B cell (primary cell): Measurements from ENCODE around the gene ATXN7. TPM values are rescaled to one million over a fixed set of nuclear protein-coding genes. Genes with fewer than 3 reads are reported as not detected.

Experiments used
- ATAC-seq: fragments of 200-7000 bp; cut with Tn5 transposase; one replicate; pipeline ENCODE4 v1.10.0; 2021; ENCODE audit warnings: low read depth, mild to moderate bottlenecking, moderate number of reproducible peaks, moderate library complexity
- CTCF ChIA-PET: fragments of 350-600 bp; sonication (Branson Sonifier 250); formaldehyde crosslinking; loops from one replicate; lab custom pipeline; 2021; ENCODE audit warnings: antibody characterized with exemption, inconsistent platforms; lab: Charles Lee
- POLR2A ChIA-PET: fragments of 350-600 bp; sonication (Branson Sonifier 250); formaldehyde crosslinking; loops from one replicate; lab custom pipeline; 2021; ENCODE audit warnings: antibody characterized with exemption; lab: Charles Lee
- DNase-seq: peaks from one replicate; pipeline ENCODE4 v3.0.0; 2013
- H2AFZ ChIP-seq: 2 replicates; pipeline ENCODE4 v1.6.1; 2012; ENCODE audit warnings: mild to moderate bottlenecking, low read depth, low read length; ENCODE audit not compliant: insufficient read depth, poor library complexity, severe bottlenecking
- H3K27ac ChIP-seq, 2 donors: 1 replicate in 1 of 2; 2 replicates in 1 of 2; pipeline ENCODE4 v1.5.1; 2012 to 2013; ENCODE audit warnings: low read length in 2 of 2, mild to moderate bottlenecking in 2 of 2, moderate library complexity in 1 of 2
- H3K27me3 ChIP-seq, 4 experiments: fragments of 200-600 bp in 1 of 4; sonication (generic) in 1 of 4; replicated peaks in 1 of 4; 1 replicate in 2 of 4; 2 replicates in 2 of 4; pipeline versions ENCODE4 v1.6.1 to v1.7.0; 2013 to 2016; ENCODE audit warnings: low read length in 3 of 4, mild to moderate bottlenecking in 2 of 4, mixed read lengths in 1 of 4, moderate library complexity in 1 of 4; ENCODE audit not compliant: insufficient read depth in 4 of 4, control insufficient read depth in 3 of 4; ENCODE audit errors: control extremely low read depth in 1 of 4
- H3K36me3 ChIP-seq, 2 experiments: replicated peaks in 1 of 2; 1 replicate in 1 of 2; 2 replicates in 1 of 2; pipeline versions ENCODE4 v1.6.1 to v1.7.1; 2013; ENCODE audit warnings: low read length in 1 of 2; ENCODE audit not compliant: insufficient read depth in 2 of 2, control insufficient read depth in 1 of 2; ENCODE audit errors: control extremely low read depth in 1 of 2, extremely low read depth in 1 of 2
- H3K4me1 ChIP-seq, 2 donors: fragments of 200-600 bp in 1 of 2; sonication (generic) in 1 of 2; 1 replicate in 1 of 2; 2 replicates in 1 of 2; pipeline versions ENCODE4 v1.5.1 to v1.6.1; 2013 to 2017; ENCODE audit warnings: low read length in 2 of 2; ENCODE audit not compliant: control insufficient read depth in 2 of 2, insufficient read depth in 2 of 2
- H3K4me2 ChIP-seq: replicated peaks from 2 replicates; pipeline ENCODE3; 2012; ENCODE audit warnings: mild to moderate bottlenecking, low read depth, low read length; ENCODE audit not compliant: poor library complexity, severe bottlenecking
- H3K4me3 ChIP-seq, 5 experiments: fragments of 200-600 bp in 1 of 5; sonication (generic) in 1 of 5; 1 replicate in 3 of 5; 2 replicates in 2 of 5; pipeline versions ENCODE4 v1.5.1 to v1.7.0; 2011 to 2016; ENCODE audit warnings: low read length in 4 of 5, mild to moderate bottlenecking in 4 of 5, low read depth in 2 of 5, control low read depth in 1 of 5, moderate library complexity in 1 of 5; ENCODE audit not compliant: insufficient read depth in 1 of 5; ENCODE audit errors: control extremely low read depth in 1 of 5, extremely low read depth in 1 of 5
- H3K79me2 ChIP-seq: fragments of 200-600 bp; sonication (generic); one replicate; pipeline ENCODE4 v1.6.0; 2016; ENCODE audit warnings: low read length; ENCODE audit not compliant: control insufficient read depth, insufficient read depth
- H3K9ac ChIP-seq: fragments of 200-600 bp; sonication (generic); 2 replicates; pipeline ENCODE4 v1.6.1; 2017; ENCODE audit warnings: mild to moderate bottlenecking, low read length, moderate library complexity
- H3K9me3 ChIP-seq, 3 donors: one replicate each; pipeline versions ENCODE4 v1.6.1 to v1.7.1; 2013; ENCODE audit warnings: low read length in 2 of 3; ENCODE audit not compliant: control insufficient read depth in 2 of 3, insufficient read depth in 1 of 3; ENCODE audit errors: control extremely low read depth in 1 of 3
- H4K20me1 ChIP-seq: 2 replicates; pipeline ENCODE4 v1.6.0; 2012; ENCODE audit warnings: mild to moderate bottlenecking, low read length; ENCODE audit not compliant: insufficient read depth, control insufficient read depth, poor library complexity, severe bottlenecking
- H3K27ac Mint-ChIP-seq: one replicate; pipeline ENCODE4 v1.8.0; 2021; ENCODE audit warnings: mixed read lengths
- H3K27me3 Mint-ChIP-seq: one replicate; pipeline ENCODE4 v1.8.0; 2021; ENCODE audit warnings: mixed read lengths
- H3K4me1 Mint-ChIP-seq: one replicate; pipeline ENCODE4 v1.8.0; 2021; ENCODE audit warnings: mixed read lengths
- H3K4me3 Mint-ChIP-seq: one replicate; pipeline ENCODE4 v1.8.0; 2021; ENCODE audit warnings: mixed read lengths
- H3K9me3 Mint-ChIP-seq: one replicate; pipeline ENCODE4 v1.8.0; 2022; ENCODE audit warnings: mixed read lengths; ENCODE audit not compliant: insufficient read depth
- CTCF ChIP-seq: fragments of 200-600 bp; IDR thresholded peaks from one replicate; pipeline ENCODE4 v1.8.0; 2022; ENCODE audit warnings: antibody characterized with exemption, mild to moderate bottlenecking
- EZH2 ChIP-seq: IDR thresholded peaks from 2 replicates; pipeline ENCODE4 v1.6.1; 2012; ENCODE audit warnings: borderline replicate concordance, low read depth, mild to moderate bottlenecking, moderate library complexity, low read length; ENCODE audit not compliant: insufficient read depth, poor library complexity, severe bottlenecking
- WGBS: methylation state at CpG from one replicate; pipeline ENCODE4 v1.1.5; 2013; ENCODE audit warnings: missing lambda C conversion rate; ENCODE audit not compliant: insufficient coverage; 5-methylcytosine and 5-hydroxymethylcytosine counted together
- intact Hi-C: fragments of 100-400 bp; cut with micrococcal nuclease; formaldehyde crosslinking; loops from one replicate; pipeline ENCODE4 v1.10.0; 2022
- polyA plus RNA-seq: library from polyadenylated mRNA; depleted of rRNA; stranded (reverse); fragments of >200 nt; gene quantifications from 2 replicates; pipeline ENCODE4 v1.2.3, GENCODE V29; 2012
- total RNA-seq, 2 donors: library from RNA; stranded (reverse); fragments of 120-200 nt in 1 of 2; gene quantifications; 1 replicate in 1 of 2; 2 replicates in 1 of 2; pipeline versions ENCODE4 v1.2.3 to v1.2.4, GENCODE V29; 2013 to 2022

The ATXN7 gene
- total and polyA plus RNA-seq, 2 donors (not counting 1 experiment from before 2014, with no cell fraction given) = 18.1 to 74.3 TPM

DNA sequence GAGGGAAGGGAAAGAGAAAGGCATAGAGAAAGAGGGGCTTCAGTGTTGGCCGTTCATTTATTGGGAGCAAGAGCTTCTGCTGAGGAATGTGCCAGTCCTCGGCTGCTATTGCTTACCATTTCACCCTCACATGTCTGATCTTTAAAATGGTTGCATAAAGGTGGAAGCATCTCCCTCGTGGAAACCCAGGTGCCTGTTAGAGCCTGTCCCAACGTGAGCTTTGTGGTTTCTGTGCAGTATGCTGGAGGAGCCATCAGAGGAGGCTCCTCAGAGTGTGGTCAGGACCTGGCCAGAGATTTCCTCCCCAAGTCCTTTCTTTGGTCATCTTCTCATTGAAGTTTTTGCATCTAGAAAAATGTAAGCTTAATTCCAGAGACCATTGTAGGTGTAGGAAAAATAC lies 125.3 kb downstream of the ATXN7 start:
- H3K4me1 ChIP-seq = no peaks in the 10 kb centered on the region
- H3K9me3 ChIP-seq = no peaks in the 10 kb centered on the region
- ChIA-PET POLR2A (no interaction called here), CTCF (no interaction called here)
- Mint-ChIP-seq H3K27ac (no peak overlapping the region), H3K4me3 (no peak overlapping the region), H3K27me3 (no peaks in the 10 kb centered on the region), H3K4me1 (no peaks in the 10 kb centered on the region), H3K9me3 (no peaks in the 10 kb centered on the region)
- H3K9ac ChIP-seq = no peak overlapping the region
- no peaks in the 10 kb centered on the region for H3K27me3 ChIP-seq
- peaks cover 6 to 82% of the 10 kb centered on the region in 2 experiments for H3K36me3 ChIP-seq
- no peaks in the 10 kb centered on the region for H4K20me1 ChIP-seq
- no peak overlapping the region for H3K4me3 ChIP-seq
- TF ChIP-seq CTCF = no peak
- no peak for TF ChIP-seq EZH2
- no CpG with 5 or more reads among the region's 4 CpGs for WGBS
- H3K4me2 ChIP-seq = no peak overlapping the region
- intact Hi-C loops = no loop called here
- ATAC-seq = no peak
- DNase-seq = no peak
- H3K79me2 ChIP-seq = peaks cover 3% of the 10 kb centered on the region
- no peak overlapping the region for H3K27ac ChIP-seq
- no peak overlapping the region for H2AFZ ChIP-seq

DNA sequence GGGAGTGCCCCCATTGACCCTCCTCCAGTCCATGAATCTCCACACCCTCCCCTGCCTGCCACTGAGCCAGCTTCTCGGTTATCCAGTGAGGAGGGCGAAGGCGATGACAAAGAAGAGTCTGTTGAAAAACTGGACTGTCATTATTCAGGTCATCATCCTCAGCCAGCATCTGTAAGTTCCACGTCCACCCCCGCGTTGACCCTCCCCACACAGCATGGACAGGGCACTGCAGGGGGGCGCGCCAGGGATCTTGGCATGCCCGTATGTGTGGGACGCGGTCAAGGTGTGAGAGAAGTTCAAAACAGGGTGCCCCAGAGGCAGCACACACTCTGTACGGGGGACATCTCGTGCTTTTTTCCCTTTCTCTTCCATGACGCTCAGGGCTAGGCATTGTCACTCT lies 126.5 kb downstream of the ATXN7 start:
- no peak overlapping the region for H2AFZ ChIP-seq
- no peaks in the 10 kb centered on the region for H3K4me1 Mint-ChIP-seq
- H3K4me3 Mint-ChIP-seq = no peak overlapping the region
- peaks cover 4% of the 10 kb centered on the region for H3K79me2 ChIP-seq
- H3K27ac ChIP-seq = no peak overlapping the region
- H3K9me3 ChIP-seq = no peaks in the 10 kb centered on the region
- intact Hi-C loops = no loop called here
- no peak overlapping the region for H3K27ac Mint-ChIP-seq
- ChIA-PET CTCF (interaction anchor here (5.5 kb wide), 1 partner anchor 13 kb away, joined by 27 read pairs; no protein-coding TSS in a partner anchor), POLR2A (no interaction called here)
- no peak for DNase-seq
- H3K4me3 ChIP-seq = no peak overlapping the region
- no peak for ATAC-seq
- no peak overlapping the region for H3K4me2 ChIP-seq
- no peak overlapping the region for H3K9ac ChIP-seq
- H3K36me3 ChIP-seq = peaks cover 6 to 79% of the 10 kb centered on the region in 2 experiments
- H3K9me3 Mint-ChIP-seq = no peaks in the 10 kb centered on the region
- H3K27me3 Mint-ChIP-seq = no peaks in the 10 kb centered on the region
- H3K4me1 ChIP-seq = no peaks in the 10 kb centered on the region
- H4K20me1 ChIP-seq = no peaks in the 10 kb centered on the region
- no peaks in the 10 kb centered on the region for H3K27me3 ChIP-seq
- no peak for TF ChIP-seq CTCF
- TF ChIP-seq EZH2 = no peak
- 100% methylated on average over 11 of the region's 14 CpGs for WGBS
